WTC11 (cell line): Measurements from ENCODE around the gene LRRFIP2. TPM values are rescaled to one million over a fixed set of nuclear protein-coding genes. Genes with fewer than 3 reads are reported as not detected.

Source experiments
- ATAC-seq: fragments of 200-7000 bp; cut with Tn5 transposase; 2 replicates; pipeline ENCODE4 v1.10.0; 2021; ENCODE audit warnings: mild to moderate bottlenecking, moderate library complexity
- CTCF ChIA-PET: fragments of 300-600 bp; sonication (Branson Sonifier 250); formaldehyde crosslinking; loops from one replicate; lab custom pipeline; 2021; ENCODE audit warnings: antibody characterized with exemption; lab: Charles Lee
- POLR2A ChIA-PET: fragments of 350-600 bp; sonication (Branson Sonifier 250); formaldehyde crosslinking; loops from one replicate; lab custom pipeline; 2021; ENCODE audit warnings: antibody characterized with exemption; lab: Charles Lee
- DNase-seq: peaks from one replicate; pipeline ENCODE4 v3.0.0; 2021; ENCODE audit warnings: low spot score
- H3K27ac Mint-ChIP-seq: 2 replicates; pipeline ENCODE4 v1.8.0; 2021; ENCODE audit warnings: mixed read lengths
- H3K27me3 Mint-ChIP-seq: 2 replicates; pipeline ENCODE4 v1.8.0; 2021; ENCODE audit warnings: low read depth, mild to moderate bottlenecking, moderate library complexity, mixed read lengths
- H3K36me3 Mint-ChIP-seq: 2 replicates; pipeline ENCODE4 v1.8.0; 2021; ENCODE audit warnings: mixed read lengths
- H3K4me1 Mint-ChIP-seq: 2 replicates; pipeline ENCODE4 v1.8.0; 2022; ENCODE audit warnings: mixed read lengths
- H3K4me3 Mint-ChIP-seq: 2 replicates; pipeline ENCODE4 v1.8.0; 2021; ENCODE audit warnings: mild to moderate bottlenecking, moderate library complexity, mixed read lengths
- H3K9me3 Mint-ChIP-seq: 2 replicates; pipeline ENCODE4 v1.8.0; 2021; ENCODE audit warnings: mixed read lengths
- E2F1 ChIP-seq: sonication (generic); formaldehyde crosslinking; IDR thresholded peaks from 2 replicates; pipeline ENCODE4 v1.8.0; 2022; ENCODE audit warnings: mild to moderate bottlenecking, missing genetic modification reagents
- E2F4 ChIP-seq: sonication (generic); formaldehyde crosslinking; IDR thresholded peaks from 2 replicates; pipeline ENCODE4 v1.8.1; 2022; ENCODE audit warnings: low read depth, mild to moderate bottlenecking, moderate library complexity, missing genetic modification reagents, borderline replicate concordance
- E2F5 ChIP-seq: sonication (generic); formaldehyde crosslinking; IDR thresholded peaks from 2 replicates; pipeline ENCODE4 v1.8.1; 2022; ENCODE audit warnings: mild to moderate bottlenecking, moderate library complexity, missing genetic modification reagents
- ETV6 ChIP-seq: sonication (generic); formaldehyde crosslinking; IDR thresholded peaks from 2 replicates; pipeline ENCODE4 v1.8.1; 2022; ENCODE audit warnings: mild to moderate bottlenecking, missing genetic modification reagents
- FOXK1 ChIP-seq: sonication (generic); formaldehyde crosslinking; IDR thresholded peaks from 2 replicates; pipeline ENCODE4 v1.8.0; 2022; ENCODE audit warnings: mild to moderate bottlenecking, moderate library complexity, missing genetic modification reagents
- GABPB1 ChIP-seq: sonication (generic); formaldehyde crosslinking; IDR thresholded peaks from 2 replicates; pipeline ENCODE4 v1.8.1; 2023; ENCODE audit warnings: mild to moderate bottlenecking, missing genetic modification reagents
- GRHL2 ChIP-seq: fragments of 250-450 bp; sonication (Bioruptor Pico); IDR thresholded peaks from 2 replicates; pipeline ENCODE4 v1.8.0; 2022; ENCODE audit warnings: mild to moderate bottlenecking, moderate library complexity; ENCODE audit not compliant: insufficient replicate concordance, severe bottlenecking
- IRF1 ChIP-seq: sonication (generic); formaldehyde crosslinking; IDR thresholded peaks from 2 replicates; pipeline ENCODE4 v1.8.0; 2023; ENCODE audit warnings: missing genetic modification reagents
- MAX ChIP-seq: sonication (generic); formaldehyde crosslinking; IDR thresholded peaks from 2 replicates; pipeline ENCODE4 v1.8.0; 2022; ENCODE audit warnings: mild to moderate bottlenecking, missing genetic modification reagents
- MYBL2 ChIP-seq: sonication (generic); formaldehyde crosslinking; IDR thresholded peaks from 2 replicates; pipeline ENCODE4 v1.8.1; 2023; ENCODE audit warnings: mild to moderate bottlenecking, moderate library complexity, missing genetic modification reagents
- NR2C2 ChIP-seq: sonication (generic); formaldehyde crosslinking; IDR thresholded peaks from 2 replicates; pipeline ENCODE4 v1.8.0; 2022; ENCODE audit warnings: mild to moderate bottlenecking, missing genetic modification reagents
- PRDM15 ChIP-seq: sonication (generic); formaldehyde crosslinking; IDR thresholded peaks from 2 replicates; pipeline ENCODE4 v1.8.0; 2022; ENCODE audit warnings: missing genetic modification reagents
- RELA ChIP-seq: sonication (generic); formaldehyde crosslinking; IDR thresholded peaks from 2 replicates; pipeline ENCODE4 v1.8.1; 2022; ENCODE audit warnings: missing genetic modification reagents, mild to moderate bottlenecking, borderline replicate concordance
- SOX15 ChIP-seq: fragments of 250-450 bp; sonication (Bioruptor Pico); IDR thresholded peaks from 2 replicates; pipeline ENCODE4 v1.9.0; 2021; ENCODE audit warnings: mild to moderate bottlenecking
- TEAD4 ChIP-seq: sonication (generic); formaldehyde crosslinking; IDR thresholded peaks from 2 replicates; pipeline ENCODE4 v1.8.0; 2022; ENCODE audit warnings: mild to moderate bottlenecking, missing genetic modification reagents
- ZBTB21 ChIP-seq: sonication (generic); formaldehyde crosslinking; IDR thresholded peaks from 2 replicates; pipeline ENCODE4 v1.8.1; 2023; ENCODE audit warnings: mild to moderate bottlenecking, missing genetic modification reagents, borderline replicate concordance
- ZNF232 ChIP-seq: sonication (generic); formaldehyde crosslinking; IDR thresholded peaks from 2 replicates; pipeline ENCODE4 v1.8.0; 2022; ENCODE audit warnings: mild to moderate bottlenecking, missing genetic modification reagents
- ZNF317 ChIP-seq: sonication (generic); formaldehyde crosslinking; IDR thresholded peaks from 2 replicates; pipeline ENCODE4 v1.8.1; 2023; ENCODE audit warnings: low read depth, mild to moderate bottlenecking, moderate library complexity, missing genetic modification reagents, borderline replicate concordance
- ZNF396 ChIP-seq: fragments of 250-450 bp; sonication (Bioruptor Pico); IDR thresholded peaks from 2 replicates; pipeline ENCODE4 v1.8.0; 2021; ENCODE audit warnings: mild to moderate bottlenecking, moderate library complexity, borderline replicate concordance
- ZNF425 ChIP-seq: fragments of 250-450 bp; sonication (Bioruptor Pico); conservative IDR thresholded peaks from 2 replicates; pipeline ENCODE4 v1.9.0; 2021; ENCODE audit warnings: mild to moderate bottlenecking
- ZNF532 ChIP-seq: fragments of 250-450 bp; sonication (Bioruptor Pico); IDR thresholded peaks from 2 replicates; pipeline ENCODE4 v1.9.0; 2021; ENCODE audit warnings: mild to moderate bottlenecking, borderline replicate concordance
- total RNA-seq: library from RNA; stranded (reverse); gene quantifications from 3 replicates; pipeline ENCODE4 v1.2.3, GENCODE V29; 2021

The LRRFIP2 gene
- total RNA-seq, 1 experiment from 2014 or later = 23.7 TPM

GRCh38 chr3:37116998-37117397, 57.4 kb downstream of the LRRFIP2 start:
- Mint-ChIP-seq H3K36me3 (peaks cover under 1% of the 10 kb centered on the region; the same call in 1 of the 2 replicates), H3K27ac (no peak overlapping the region), H3K27me3 (no peaks in the 10 kb centered on the region), H3K9me3 (peaks cover under 1% of the 10 kb centered on the region), H3K4me1 (peaks cover 5% of the 10 kb centered on the region), H3K4me3 (no peak overlapping the region)
- no peak for DNase-seq
- no peak for ATAC-seq
- ChIA-PET POLR2A (no interaction called here), CTCF (interaction anchor here (0.7 kb wide), 2 partner anchors 375 to 387 kb away, joined by 3 read pairs; no protein-coding TSS in a partner anchor)
- TF ChIP-seq NR2C2 (CRISPR knock-in tag) = no peak
- TF ChIP-seq GRHL2 (CRISPR knock-in tag) = no peak
- TF ChIP-seq TEAD4 (CRISPR knock-in tag) = no peak
- no peak for TF ChIP-seq PRDM15
- TF ChIP-seq GABPB1 (CRISPR knock-in tag) = no peak
- TF ChIP-seq MYBL2 = no peak
- no peak for TF ChIP-seq ZNF396
- no peak for TF ChIP-seq IRF1 (CRISPR knock-in tag)
- no peak for TF ChIP-seq ZBTB21 (CRISPR knock-in tag)
- no peak for TF ChIP-seq ZNF425 (CRISPR knock-in tag)

GRCh38 chr3:37115446-37115845, 58.9 kb downstream of the LRRFIP2 start:
- DNase-seq (no peak), ATAC-seq (no peak)
- Mint-ChIP-seq H3K9me3 (no peaks in the 10 kb centered on the region), H3K4me1 (peaks cover 5% of the 10 kb centered on the region), H3K4me3 (no peak overlapping the region), H3K36me3 (no peaks in the 10 kb centered on the region), H3K27ac (no peak overlapping the region), H3K27me3 (no peaks in the 10 kb centered on the region)
- CTCF ChIA-PET = no interaction called here
- POLR2A ChIA-PET = no interaction called here
- no peak for TF ChIP-seq E2F5 (CRISPR knock-in tag)
- TF ChIP-seq SOX15 (CRISPR knock-in tag) = no peak
- no peak for TF ChIP-seq MAX (CRISPR knock-in tag)
- no peak for TF ChIP-seq ZNF317 (CRISPR knock-in tag)
- no peak for TF ChIP-seq ETV6 (CRISPR knock-in tag)
- no peak for TF ChIP-seq E2F4 (CRISPR knock-in tag)
- TF ChIP-seq RELA (CRISPR knock-in tag) = no peak
- TF ChIP-seq ZNF232 (CRISPR knock-in tag) = no peak
- TF ChIP-seq FOXK1 (CRISPR knock-in tag) = no peak
- no peak for TF ChIP-seq MYBL2
- TF ChIP-seq E2F1 = no peak
- TF ChIP-seq ZNF532 (CRISPR knock-in tag) = no peak
